PFSK-1 (cell line): ENCODE results near the gene CTNNAL1.

Source experiments
- FOXP2 ChIP-seq: optimal IDR thresholded peaks from 2 replicates; pipeline ENCODE3; 2011; ENCODE audit warnings: borderline replicate concordance, control low read depth, inconsistent platforms; ENCODE audit not compliant: insufficient read depth; ENCODE audit errors: extremely low read length, extremely low read depth
- POLR2AphosphoS5 ChIP-seq: IDR thresholded peaks from 2 replicates; pipeline ENCODE4 v1.6.1; 2012; ENCODE audit warnings: low read depth, mild to moderate bottlenecking, control low read depth, low read length, moderate library complexity
- SIN3A ChIP-seq: IDR thresholded peaks from 2 replicates; pipeline ENCODE4 v1.6.1; 2012; ENCODE audit warnings: mild to moderate bottlenecking, low read length, moderate library complexity, borderline replicate concordance; ENCODE audit not compliant: insufficient read depth
- TAF1 ChIP-seq: IDR thresholded peaks from 2 replicates; pipeline ENCODE4 v1.6.1; 2012; ENCODE audit warnings: low read length, control low read depth, borderline replicate concordance; ENCODE audit not compliant: insufficient read depth
- TF ChIP-seq, protein P1 (sequence below), 2 experiments: IDR thresholded peaks; 2 replicates each; pipeline versions ENCODE4 v1.6.1 to v1.8.0; 2011 to 2012; ENCODE audit warnings: low read depth in 2 of 2, low read length in 2 of 2, control low read depth in 1 of 2, inconsistent platforms in 1 of 2, mild to moderate bottlenecking in 1 of 2, moderate library complexity in 1 of 2; ENCODE audit not compliant: insufficient read depth in 1 of 2

The CTNNAL1 gene

DNA sequence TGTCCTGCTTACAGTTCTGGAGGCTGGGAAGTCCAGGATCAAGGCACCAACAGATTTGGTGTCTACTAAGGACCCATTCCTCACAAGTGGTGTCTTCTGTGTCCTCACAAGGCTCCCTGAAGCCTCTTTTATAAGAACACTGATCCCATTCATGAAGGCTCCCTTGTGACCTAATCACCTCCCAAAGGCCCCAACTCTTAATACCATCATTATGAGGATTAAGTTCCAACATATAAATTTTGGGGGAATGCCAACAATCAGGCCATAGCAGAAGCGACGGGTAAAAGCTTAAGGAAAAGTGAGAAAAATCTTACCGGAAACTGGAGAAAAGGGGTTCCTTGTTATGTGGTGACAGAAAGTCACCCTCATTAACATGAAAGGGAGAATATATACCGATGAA lies 11.2 kb downstream of the CTNNAL1 start:
- no peak for TF ChIP-seq TAF1
- no peak for TF ChIP-seq FOXP2
- no peak for TF ChIP-seq POLR2AphosphoS5
- TF ChIP-seq SIN3A, result no peak
- TF ChIP-seq, protein P1, sequence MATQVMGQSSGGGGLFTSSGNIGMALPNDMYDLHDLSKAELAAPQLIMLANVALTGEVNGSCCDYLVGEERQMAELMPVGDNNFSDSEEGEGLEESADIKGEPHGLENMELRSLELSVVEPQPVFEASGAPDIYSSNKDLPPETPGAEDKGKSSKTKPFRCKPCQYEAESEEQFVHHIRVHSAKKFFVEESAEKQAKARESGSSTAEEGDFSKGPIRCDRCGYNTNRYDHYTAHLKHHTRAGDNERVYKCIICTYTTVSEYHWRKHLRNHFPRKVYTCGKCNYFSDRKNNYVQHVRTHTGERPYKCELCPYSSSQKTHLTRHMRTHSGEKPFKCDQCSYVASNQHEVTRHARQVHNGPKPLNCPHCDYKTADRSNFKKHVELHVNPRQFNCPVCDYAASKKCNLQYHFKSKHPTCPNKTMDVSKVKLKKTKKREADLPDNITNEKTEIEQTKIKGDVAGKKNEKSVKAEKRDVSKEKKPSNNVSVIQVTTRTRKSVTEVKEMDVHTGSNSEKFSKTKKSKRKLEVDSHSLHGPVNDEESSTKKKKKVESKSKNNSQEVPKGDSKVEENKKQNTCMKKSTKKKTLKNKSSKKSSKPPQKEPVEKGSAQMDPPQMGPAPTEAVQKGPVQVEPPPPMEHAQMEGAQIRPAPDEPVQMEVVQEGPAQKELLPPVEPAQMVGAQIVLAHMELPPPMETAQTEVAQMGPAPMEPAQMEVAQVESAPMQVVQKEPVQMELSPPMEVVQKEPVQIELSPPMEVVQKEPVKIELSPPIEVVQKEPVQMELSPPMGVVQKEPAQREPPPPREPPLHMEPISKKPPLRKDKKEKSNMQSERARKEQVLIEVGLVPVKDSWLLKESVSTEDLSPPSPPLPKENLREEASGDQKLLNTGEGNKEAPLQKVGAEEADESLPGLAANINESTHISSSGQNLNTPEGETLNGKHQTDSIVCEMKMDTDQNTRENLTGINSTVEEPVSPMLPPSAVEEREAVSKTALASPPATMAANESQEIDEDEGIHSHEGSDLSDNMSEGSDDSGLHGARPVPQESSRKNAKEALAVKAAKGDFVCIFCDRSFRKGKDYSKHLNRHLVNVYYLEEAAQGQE (IDR thresholded peaks at IDR 0.05; ENCODE audit: insufficient read depth in 1 of 2, low read depth in 2 of 2, low read length in 2 of 2), result no peak

DNA sequence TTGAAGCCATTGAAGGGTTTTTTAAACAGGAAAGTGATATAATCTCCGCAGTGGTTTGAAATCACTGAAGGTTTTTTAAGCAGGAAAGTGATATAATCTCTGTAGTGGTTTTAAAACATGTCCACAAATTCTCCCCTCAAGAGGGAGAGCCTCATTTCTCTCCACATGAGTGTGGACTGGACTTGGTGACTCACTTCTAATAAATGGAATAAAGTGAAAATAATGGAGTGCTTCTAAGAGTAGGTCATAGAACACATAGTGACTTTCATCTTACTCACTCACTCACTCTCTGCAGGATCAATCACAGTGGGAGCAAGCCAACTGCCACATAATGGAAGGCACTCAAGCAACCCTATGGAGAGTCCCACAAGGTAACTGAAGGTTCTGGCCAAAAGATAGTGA lies 12.0 kb downstream of the CTNNAL1 start:
- TF ChIP-seq, protein P1 (IDR thresholded peaks at IDR 0.05; ENCODE audit: insufficient read depth in 1 of 2, low read depth in 2 of 2, low read length in 2 of 2), result no peak

DNA sequence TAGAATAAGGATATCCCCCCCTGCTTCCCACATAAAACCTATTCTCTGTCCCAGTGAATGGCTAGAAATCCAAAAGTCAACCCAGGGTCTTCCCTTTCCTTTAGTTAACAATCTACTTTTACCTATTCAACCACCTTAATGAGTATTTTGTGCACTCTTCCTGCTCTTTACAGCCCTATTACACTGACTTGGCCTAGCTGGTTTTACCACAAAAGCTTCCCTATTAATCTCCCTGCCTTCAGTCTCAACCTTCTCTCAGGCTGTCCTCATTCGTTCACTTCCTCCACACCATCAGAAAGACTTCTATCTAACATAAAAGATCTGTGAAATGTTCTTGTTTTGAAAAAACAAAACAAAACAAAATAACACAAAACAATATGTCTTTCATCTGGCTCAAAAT lies 16.2 kb downstream of the CTNNAL1 start:
- TF ChIP-seq FOXP2 (no peak), SIN3A (no peak), POLR2AphosphoS5 (no peak), TAF1 (no peak)
- TF ChIP-seq, protein P1 (IDR thresholded peaks at IDR 0.05; ENCODE audit: insufficient read depth in 1 of 2, low read depth in 2 of 2, low read length in 2 of 2), result no peak

DNA sequence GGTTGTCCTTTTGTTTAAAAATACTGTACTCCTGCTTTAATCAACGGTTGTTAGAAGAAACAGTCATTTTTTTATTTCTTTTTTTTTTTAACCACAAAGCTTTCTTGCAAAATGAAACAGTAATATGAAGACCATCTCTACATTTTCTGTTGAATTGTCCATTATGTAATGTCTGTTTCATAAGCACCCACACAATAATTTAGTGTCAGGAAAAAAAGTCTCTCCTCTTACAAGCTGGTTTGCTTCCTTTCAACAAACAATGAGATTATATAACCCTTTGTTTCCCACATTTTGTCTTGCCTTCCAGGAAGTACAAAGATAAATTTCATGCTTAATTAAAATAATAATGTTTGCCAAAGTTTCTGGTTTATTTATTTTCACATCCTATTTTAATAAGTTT lies 16.7 kb downstream of the CTNNAL1 start:
- TF ChIP-seq FOXP2 (no peak), SIN3A (no peak), TAF1 (no peak), POLR2AphosphoS5 (no peak)
- TF ChIP-seq, protein P1 (IDR thresholded peaks at IDR 0.05; ENCODE audit: insufficient read depth in 1 of 2, low read depth in 2 of 2, low read length in 2 of 2), result no peak

DNA sequence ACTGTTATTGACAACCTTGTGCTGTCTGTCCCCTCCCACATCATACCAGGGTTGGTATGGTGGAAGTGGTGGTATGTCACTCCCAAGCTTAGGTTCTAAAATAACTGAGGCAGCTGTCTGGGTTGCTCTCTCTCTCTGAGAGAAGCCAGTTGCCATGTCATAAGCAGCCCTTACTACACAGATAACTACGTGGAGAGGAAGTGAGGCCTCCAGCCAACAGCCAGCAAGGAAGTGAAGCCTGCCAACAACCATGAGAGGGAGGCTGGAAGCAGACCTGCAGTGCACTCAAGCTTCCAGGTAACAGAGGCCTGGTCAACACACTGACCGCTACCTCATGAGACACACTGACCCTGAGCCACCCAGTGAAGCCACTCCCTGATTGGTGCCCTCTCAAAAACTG lies 18.6 kb downstream of the CTNNAL1 start:
- no peak for TF ChIP-seq SIN3A
- TF ChIP-seq TAF1, result no peak
- no peak for TF ChIP-seq FOXP2
- no peak for TF ChIP-seq POLR2AphosphoS5
- TF ChIP-seq, protein P1 (IDR thresholded peaks at IDR 0.05; ENCODE audit: insufficient read depth in 1 of 2, low read depth in 2 of 2, low read length in 2 of 2), result no peak
